GM23248 (cell line): ENCODE results near the gene PEX1. TPM values are rescaled to one million over a fixed set of nuclear protein-coding genes. Genes with fewer than 3 reads are reported as not detected.
A peak's percentile ranks its signal among the peaks of the same experiment; 100 is the strongest.

Experiments
- DNase-seq: peaks from one replicate; pipeline ENCODE4 v3.0.0-alpha.2; 2015
- H2AFZ ChIP-seq: fragments of 200-600 bp; sonication (generic); 2 replicates; pipeline ENCODE4 v1.6.1; 2016; ENCODE audit warnings: antibody characterized with exemption
- H3F3A ChIP-seq: fragments of 200-600 bp; sonication (generic); 2 replicates; pipeline ENCODE4 v1.6.1; 2016; ENCODE audit warnings: mild to moderate bottlenecking, antibody characterized with exemption, mixed run types; ENCODE audit not compliant: insufficient read depth
- H3K27ac ChIP-seq: fragments of 200-600 bp; sonication (generic); 2 replicates; pipeline ENCODE4 v1.5.1; 2016; ENCODE audit warnings: mild to moderate bottlenecking
- H3K27me3 ChIP-seq: fragments of 200-600 bp; sonication (generic); replicated peaks from 2 replicates; pipeline ENCODE4 v1.6.1; 2016; ENCODE audit warnings: mild to moderate bottlenecking; ENCODE audit not compliant: insufficient read depth
- H3K36me3 ChIP-seq: fragments of 200-600 bp; sonication (generic); 2 replicates; pipeline ENCODE4 v1.6.1; 2016; ENCODE audit warnings: low read depth, mild to moderate bottlenecking
- H3K4me1 ChIP-seq: fragments of 200-600 bp; sonication (generic); 2 replicates; pipeline ENCODE4 v1.6.1; 2016; ENCODE audit warnings: mild to moderate bottlenecking; ENCODE audit not compliant: insufficient read depth
- H3K4me2 ChIP-seq: fragments of 200-600 bp; sonication (generic); one replicate; pipeline ENCODE4 v1.6.1; 2016; ENCODE audit warnings: mild to moderate bottlenecking; ENCODE audit not compliant: unreplicated experiment
- H3K4me3 ChIP-seq: fragments of 200-600 bp; sonication (generic); 2 replicates; pipeline ENCODE4 v1.5.1; 2016; ENCODE audit warnings: mild to moderate bottlenecking
- H3K79me2 ChIP-seq: fragments of 200-600 bp; sonication (generic); 2 replicates; pipeline ENCODE4 v1.6.1; 2016; ENCODE audit warnings: mild to moderate bottlenecking; ENCODE audit not compliant: insufficient read depth
- H3K9ac ChIP-seq: fragments of 200-600 bp; sonication (generic); 2 replicates; pipeline ENCODE4 v1.6.1; 2016; ENCODE audit warnings: mild to moderate bottlenecking
- H3K9me2 ChIP-seq: fragments of 200-600 bp; sonication (generic); 2 replicates; pipeline ENCODE4 v1.6.1; 2016; ENCODE audit warnings: mixed run types, mild to moderate bottlenecking, moderate library complexity; ENCODE audit not compliant: insufficient read depth
- H3K9me3 ChIP-seq: fragments of 200-600 bp; sonication (generic); one replicate; pipeline ENCODE4 v1.6.1; 2017; ENCODE audit warnings: low read depth
- H4K20me1 ChIP-seq: fragments of 200-600 bp; sonication (generic); 2 replicates; pipeline ENCODE4 v1.6.0; 2016; ENCODE audit not compliant: insufficient read depth
- EZH2 ChIP-seq: fragments of 200-600 bp; sonication (generic); IDR thresholded peaks from 2 replicates; pipeline ENCODE4 v1.6.1; 2018; ENCODE audit warnings: antibody characterized with exemption, mild to moderate bottlenecking; ENCODE audit not compliant: insufficient read depth, poor library complexity, severe bottlenecking
- EZH2phosphoT487 ChIP-seq: fragments of 200-600 bp; sonication (generic); IDR thresholded peaks from 2 replicates; pipeline ENCODE4 v1.6.1; 2018; ENCODE audit warnings: antibody characterized with exemption, moderate library complexity, mild to moderate bottlenecking, low read depth; ENCODE audit not compliant: insufficient read depth
- WGBS, 2 experiments: methylation state at CpG; one replicate each; pipeline ENCODE4 v1.1.6; 2015 to 2017; ENCODE audit warnings: low lambda C conversion rate in 2 of 2, low coverage in 1 of 2; ENCODE audit errors: missing lambda C conversion rate in 2 of 2; 5-methylcytosine and 5-hydroxymethylcytosine counted together
- in situ Hi-C: fragments of 300-500 bp; cut with MboI; formaldehyde crosslinking; loops from 2 replicates; pipeline ENCODE4 v1.15.0; 2020
- polyA plus RNA-seq: library from polyadenylated mRNA; unstranded; fragments of >200 nt; fragmentation: Nextera tagmentation; extraction: Ambion mirVana; gene quantifications from 2 replicates; pipeline ENCODE4 v1.2.1, GENCODE V29; 2016
- total RNA-seq: library from RNA; depleted of rRNA; stranded (reverse); fragments of >200 nt; shearing (Covaris generic); gene quantifications from 2 replicates; pipeline ENCODE4 v1.2.3, GENCODE V29; 2014

Gene PEX1
- total and polyA plus RNA-seq, 2 experiments from 2014 or later: 6.4 to 12.8 TPM

GRCh38 chr7:92466682-92467081 is 61.6 kb downstream of the PEX1 start:
- H3K9ac ChIP-seq: no peak overlapping the region
- DNase-seq: no peak
- TF ChIP-seq EZH2phosphoT487 (no peak), EZH2 (no peak)
- H3K27me3 ChIP-seq: no peaks in the 10 kb centered on the region
- no peak overlapping the region for H2AFZ ChIP-seq
- H3F3A ChIP-seq: no peaks in the 10 kb centered on the region
- no peaks in the 10 kb centered on the region for H3K36me3 ChIP-seq
- H3K4me2 ChIP-seq: no peak overlapping the region
- no peaks in the 10 kb centered on the region for H3K4me1 ChIP-seq
- H3K79me2 ChIP-seq: no peaks in the 10 kb centered on the region
- 70 to 71% methylated on average over 2 of the region's 2 CpGs for WGBS, 2 experiments
- in situ Hi-C loops: no loop called here
- no peak overlapping the region for H3K4me3 ChIP-seq
- no peaks in the 10 kb centered on the region for H3K9me3 ChIP-seq
- no peak overlapping the region for H3K27ac ChIP-seq
- no peaks in the 10 kb centered on the region for H4K20me1 ChIP-seq
- H3K9me2 ChIP-seq: no peaks in the 10 kb centered on the region

- in situ Hi-C loops: no loop called here
- Histone ChIP-seq H3K4me1 (no peaks in the 10 kb centered on the region), H3K4me2 (no peak overlapping the region), H2AFZ (no peak overlapping the region), H3K9me3 (no peaks in the 10 kb centered on the region), H3K79me2 (no peaks in the 10 kb centered on the region), H3K4me3 (no peak overlapping the region), H4K20me1 (no peaks in the 10 kb centered on the region), H3K27ac (no peak overlapping the region), H3K36me3 (no peaks in the 10 kb centered on the region), H3K9ac (no peak overlapping the region), H3K9me2 (no peaks in the 10 kb centered on the region), H3K27me3 (no peaks in the 10 kb centered on the region), H3F3A (peaks cover 11% of the 10 kb centered on the region)
- TF ChIP-seq EZH2 (no peak), EZH2phosphoT487 (no peak)
- 72 to 82% methylated on average over 3 of the region's 3 CpGs for WGBS, 2 experiments
- no peak for DNase-seq
Measured at GRCh38 chr7:92464515-92464914, 63.8 kb downstream of the PEX1 start.

GRCh38 chr7:92462560-92462959 is 65.8 kb downstream of the PEX1 start:
- TF ChIP-seq EZH2phosphoT487 (no peak), EZH2 (no peak)
- Histone ChIP-seq H3K9me3 (no peaks in the 10 kb centered on the region), H3K4me1 (no peaks in the 10 kb centered on the region), H3K27me3 (no peaks in the 10 kb centered on the region), H2AFZ (no peak overlapping the region), H4K20me1 (no peaks in the 10 kb centered on the region), H3K9ac (no peak overlapping the region), H3K79me2 (no peaks in the 10 kb centered on the region), H3K9me2 (no peaks in the 10 kb centered on the region), H3K4me2 (no peak overlapping the region), H3K36me3 (no peaks in the 10 kb centered on the region), H3F3A (peaks cover 25% of the 10 kb centered on the region), H3K4me3 (no peak overlapping the region), H3K27ac (no peak overlapping the region)
- no peak for DNase-seq
- WGBS, 2 experiments: 94 to 96% methylated on average over 3 of the region's 3 CpGs
- in situ Hi-C loops: no loop called here

- H3K9me2 ChIP-seq: no peaks in the 10 kb centered on the region
- 63 to 64% methylated on average over 8 of the region's 8 CpGs for WGBS, 2 experiments
- H3K4me2 ChIP-seq: no peak overlapping the region
- TF ChIP-seq EZH2: no peak
- TF ChIP-seq EZH2phosphoT487: no peak
- H3K4me3 ChIP-seq: no peak overlapping the region
- no peak overlapping the region for H3K27ac ChIP-seq
- H3K27me3 ChIP-seq: no peaks in the 10 kb centered on the region
- no peak overlapping the region for H3K9ac ChIP-seq
- in situ Hi-C loops: no loop called here
- no peaks in the 10 kb centered on the region for H4K20me1 ChIP-seq
- H3K4me1 ChIP-seq: 0 out of 2 replicates have a peak, but pooled peaks cover under 1% of the 10 kb centered on the region
- peaks cover 5% of the 10 kb centered on the region for H3K36me3 ChIP-seq
- DNase-seq: peak; percentile 71
- no peaks in the 10 kb centered on the region for H3K9me3 ChIP-seq
- no peaks in the 10 kb centered on the region for H3K79me2 ChIP-seq
- peaks cover 25% of the 10 kb centered on the region for H3F3A ChIP-seq
- H2AFZ ChIP-seq: peak overlapping the region; percentile 79
Measured at GRCh38 chr7:92461027-92462003, 67.0 kb downstream of the PEX1 start.
